MCF 10A (cell line): ENCODE measurements around the gene HIBCH. TPM values are rescaled to one million over a fixed set of nuclear protein-coding genes. Genes with fewer than 3 reads are reported as not detected.

Source experiments
- BruUV-seq: library from RNA; stranded (reverse); fragments of 400-500 nt; replicated peaks from 2 replicates; lab custom pipeline; 2021; lab: Mats Ljungman, UMichigan
- CTCF ChIA-PET: fragments of 300-600 bp; sonication (Branson Sonifier 250); formaldehyde crosslinking; extraction: SDS; loops from one replicate; lab custom pipeline; 2021; ENCODE audit warnings: antibody characterized with exemption, inconsistent platforms; lab: Yijun Ruan, JAX
- POLR2A ChIA-PET: fragments of 300-600, 350-650 bp; sonication (Branson Sonifier 250); formaldehyde crosslinking; extraction: SDS; loops from one replicate; lab custom pipeline; 2020; ENCODE audit warnings: antibody characterized with exemption, inconsistent platforms; lab: Yijun Ruan, JAX
- DNase-seq: peaks from one replicate; pipeline ENCODE4 v3.0.0-alpha.2; 2018; ENCODE audit not compliant: unreplicated experiment
- H3K27ac Mint-ChIP-seq: one replicate; pipeline ENCODE4 v1.8.0; 2022; ENCODE audit warnings: mild to moderate bottlenecking, low read depth, mixed read lengths; ENCODE audit not compliant: unreplicated experiment
- H3K27me3 Mint-ChIP-seq: one replicate; pipeline ENCODE4 v1.8.0; 2022; ENCODE audit warnings: mixed read lengths; ENCODE audit not compliant: insufficient read depth, unreplicated experiment
- H3K36me3 Mint-ChIP-seq: one replicate; pipeline ENCODE4 v1.8.0; 2022; ENCODE audit warnings: mild to moderate bottlenecking, moderate library complexity, mixed read lengths; ENCODE audit not compliant: insufficient read depth, unreplicated experiment
- H3K4me1 Mint-ChIP-seq: one replicate; pipeline ENCODE4 v1.8.0; 2022; ENCODE audit warnings: mixed read lengths; ENCODE audit not compliant: insufficient read depth, unreplicated experiment
- H3K4me3 Mint-ChIP-seq: one replicate; pipeline ENCODE4 v1.8.0; 2022; ENCODE audit warnings: mild to moderate bottlenecking, moderate library complexity, mixed read lengths; ENCODE audit not compliant: unreplicated experiment
- H3K9me3 Mint-ChIP-seq: one replicate; pipeline ENCODE4 v1.8.0; 2022; ENCODE audit warnings: mixed read lengths; ENCODE audit not compliant: unreplicated experiment
- CTCF ChIP-seq: fragments of 200-600 bp; IDR thresholded peaks from one replicate; pipeline ENCODE4 v1.8.0; 2022; ENCODE audit warnings: antibody characterized with exemption, mild to moderate bottlenecking; ENCODE audit not compliant: unreplicated experiment
- intact Hi-C: fragments of 100-400 bp; cut with micrococcal nuclease; formaldehyde crosslinking; loops from 2 replicates; pipeline ENCODE4 v1.14.1; 2022
- total RNA-seq: library from RNA; stranded (reverse); gene quantifications from 2 replicates; pipeline ENCODE4 v1.2.3, GENCODE V29; 2022

The HIBCH gene
- total RNA-seq, 1 experiment from 2014 or later: 14.7 TPM

GRCh38 chr2:190188289-190188688 is 131.3 kb downstream of the HIBCH start:
- H3K9me3 Mint-ChIP-seq: no peaks in the 10 kb centered on the region
- no peaks in the 10 kb centered on the region for H3K27me3 Mint-ChIP-seq
- intact Hi-C loops: no loop called here
- H3K4me1 Mint-ChIP-seq: no peaks in the 10 kb centered on the region
- CTCF ChIA-PET: no interaction called here
- POLR2A ChIA-PET: no interaction called here
- H3K36me3 Mint-ChIP-seq: no peaks in the 10 kb centered on the region
- no peak for DNase-seq
- no peak overlapping the region for H3K27ac Mint-ChIP-seq
- BruUV-seq: no TSS peak
- TF ChIP-seq CTCF: no peak
- no peak overlapping the region for H3K4me3 Mint-ChIP-seq

GRCh38 chr2:190186238-190186637 is 133.4 kb downstream of the HIBCH start:
- no peaks in the 10 kb centered on the region for H3K36me3 Mint-ChIP-seq

GRCh38 chr2:190185380-190185779 is 134.2 kb downstream of the HIBCH start:
- POLR2A ChIA-PET: no interaction called here
- H3K4me3 Mint-ChIP-seq: no peak overlapping the region
- no peaks in the 10 kb centered on the region for H3K36me3 Mint-ChIP-seq
- intact Hi-C loops: no loop called here
- BruUV-seq: no TSS peak
- no peak overlapping the region for H3K27ac Mint-ChIP-seq
- CTCF ChIA-PET: interaction anchor here (0.9 to 1.1 kb wide), 2 partner anchors 63 to 134 kb away, joined by 3 read pairs; partner anchors contain the start of gene HIBCH
- TF ChIP-seq CTCF: no peak
- H3K27me3 Mint-ChIP-seq: no peaks in the 10 kb centered on the region
- DNase-seq: no peak
- no peaks in the 10 kb centered on the region for H3K4me1 Mint-ChIP-seq
- H3K9me3 Mint-ChIP-seq: no peaks in the 10 kb centered on the region

More at GRCh38 chr2:190186238-190186637, 133.4 kb downstream of the HIBCH start:
- no TSS peak for BruUV-seq
- no peak for DNase-seq
- POLR2A ChIA-PET: no interaction called here
- CTCF ChIA-PET: interaction anchor here (0.5 kb wide), 1 partner anchor 27 kb away, joined by 3 read pairs; no protein-coding TSS in a partner anchor
- no peaks in the 10 kb centered on the region for H3K27me3 Mint-ChIP-seq
- TF ChIP-seq CTCF: no peak
- H3K4me3 Mint-ChIP-seq: no peak overlapping the region
- H3K9me3 Mint-ChIP-seq: no peaks in the 10 kb centered on the region
- no peaks in the 10 kb centered on the region for H3K4me1 Mint-ChIP-seq
- no peak overlapping the region for H3K27ac Mint-ChIP-seq
- intact Hi-C loops: no loop called here

GRCh38 chr2:190184460-190184859 is 135.2 kb downstream of the HIBCH start:
- no peak for DNase-seq

More at GRCh38 chr2:190184460-190184859, 135.2 kb downstream of the HIBCH start:
- Mint-ChIP-seq H3K27me3 (no peaks in the 10 kb centered on the region), H3K36me3 (no peaks in the 10 kb centered on the region), H3K9me3 (no peaks in the 10 kb centered on the region), H3K4me3 (no peak overlapping the region), H3K4me1 (no peaks in the 10 kb centered on the region), H3K27ac (no peak overlapping the region)
- ChIA-PET CTCF (interaction anchor here (0.7 kb wide), 1 partner anchor 61 kb away, joined by 5 read pairs; no protein-coding TSS in a partner anchor), POLR2A (no interaction called here)
- BruUV-seq: no TSS peak
- intact Hi-C loops: no loop called here
- no peak for TF ChIP-seq CTCF
